Cardiac muscle cell (in vitro differentiated cells and primary cell): ENCODE results near the gene MICAL2. TPM values are rescaled to one million over a fixed set of nuclear protein-coding genes. Genes with fewer than 3 reads are reported as not detected.
A peak's percentile ranks its signal among the peaks of the same experiment; 100 is the strongest.

Experiments
- DNase-seq, 2 donors: peaks; one replicate each; pipeline versions ENCODE4 v3.0.0 to v3.0.0-alpha.2; 2010 to 2017; ENCODE audit warnings: low read depth in 1 of 2, low spot score in 1 of 2
- H3K27ac ChIP-seq: fragments of 200-600 bp; sonication (generic); 2 replicates; pipeline ENCODE4 v1.5.1; 2016
- H3K27me3 ChIP-seq: fragments of 200-600 bp; sonication (generic); 2 replicates; pipeline ENCODE4 v1.6.0; 2016; ENCODE audit warnings: control low read depth
- H3K36me3 ChIP-seq: fragments of 200-600 bp; sonication (generic); 2 replicates; pipeline ENCODE4 v1.5.1; 2016; ENCODE audit warnings: control low read depth
- H3K4me1 ChIP-seq: fragments of 200-600 bp; sonication (generic); 2 replicates; pipeline ENCODE4 v1.8.1; 2017; ENCODE audit warnings: low read depth, mild to moderate bottlenecking, mixed run types
- H3K4me3 ChIP-seq: fragments of 200-600 bp; sonication (generic); 2 replicates; pipeline ENCODE4 v1.5.1; 2016; ENCODE audit warnings: mild to moderate bottlenecking
- H3K9me3 ChIP-seq: fragments of 200-600 bp; sonication (generic); 2 replicates; pipeline ENCODE4 v1.5.1; 2017; ENCODE audit warnings: low read depth, mild to moderate bottlenecking, control low read depth
- polyA plus RNA-seq: library from polyadenylated mRNA; unstranded; fragments of >200 nt; fragmentation: Nextera tagmentation; extraction: Ambion mirVana; gene quantifications from 2 replicates; pipeline ENCODE4 v1.2.1, GENCODE V29; 2016
- total RNA-seq: library from RNA; depleted of rRNA; stranded (reverse); fragments of >200 nt; gene quantifications from 2 replicates; pipeline ENCODE4 v1.2.3, GENCODE V29; 2016
- TF ChIP-seq, protein P1 (sequence below): IDR thresholded peaks from 2 replicates; pipeline ENCODE4 v1.5.1; 2012; ENCODE audit warnings: low read depth, mild to moderate bottlenecking, low read length

Gene MICAL2
- total and polyA plus RNA-seq, 2 experiments from 2014 or later = 153 to 178 TPM

- H3K9me3 ChIP-seq = no peaks in the 10 kb centered on the region
- TF ChIP-seq, protein P1, sequence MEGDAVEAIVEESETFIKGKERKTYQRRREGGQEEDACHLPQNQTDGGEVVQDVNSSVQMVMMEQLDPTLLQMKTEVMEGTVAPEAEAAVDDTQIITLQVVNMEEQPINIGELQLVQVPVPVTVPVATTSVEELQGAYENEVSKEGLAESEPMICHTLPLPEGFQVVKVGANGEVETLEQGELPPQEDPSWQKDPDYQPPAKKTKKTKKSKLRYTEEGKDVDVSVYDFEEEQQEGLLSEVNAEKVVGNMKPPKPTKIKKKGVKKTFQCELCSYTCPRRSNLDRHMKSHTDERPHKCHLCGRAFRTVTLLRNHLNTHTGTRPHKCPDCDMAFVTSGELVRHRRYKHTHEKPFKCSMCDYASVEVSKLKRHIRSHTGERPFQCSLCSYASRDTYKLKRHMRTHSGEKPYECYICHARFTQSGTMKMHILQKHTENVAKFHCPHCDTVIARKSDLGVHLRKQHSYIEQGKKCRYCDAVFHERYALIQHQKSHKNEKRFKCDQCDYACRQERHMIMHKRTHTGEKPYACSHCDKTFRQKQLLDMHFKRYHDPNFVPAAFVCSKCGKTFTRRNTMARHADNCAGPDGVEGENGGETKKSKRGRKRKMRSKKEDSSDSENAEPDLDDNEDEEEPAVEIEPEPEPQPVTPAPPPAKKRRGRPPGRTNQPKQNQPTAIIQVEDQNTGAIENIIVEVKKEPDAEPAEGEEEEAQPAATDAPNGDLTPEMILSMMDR = no peak
- H3K36me3 ChIP-seq = peaks cover 42% of the 10 kb centered on the region
- no peak overlapping the region for H3K4me3 ChIP-seq
- DNase-seq = no peak
- no peak overlapping the region for H3K27ac ChIP-seq
- H3K27me3 ChIP-seq = no peaks in the 10 kb centered on the region
- peaks cover 12% of the 10 kb centered on the region for H3K4me1 ChIP-seq
Observed at GRCh38 chr11:12206529-12206928, 96.1 kb downstream of the MICAL2 start.

DNA sequence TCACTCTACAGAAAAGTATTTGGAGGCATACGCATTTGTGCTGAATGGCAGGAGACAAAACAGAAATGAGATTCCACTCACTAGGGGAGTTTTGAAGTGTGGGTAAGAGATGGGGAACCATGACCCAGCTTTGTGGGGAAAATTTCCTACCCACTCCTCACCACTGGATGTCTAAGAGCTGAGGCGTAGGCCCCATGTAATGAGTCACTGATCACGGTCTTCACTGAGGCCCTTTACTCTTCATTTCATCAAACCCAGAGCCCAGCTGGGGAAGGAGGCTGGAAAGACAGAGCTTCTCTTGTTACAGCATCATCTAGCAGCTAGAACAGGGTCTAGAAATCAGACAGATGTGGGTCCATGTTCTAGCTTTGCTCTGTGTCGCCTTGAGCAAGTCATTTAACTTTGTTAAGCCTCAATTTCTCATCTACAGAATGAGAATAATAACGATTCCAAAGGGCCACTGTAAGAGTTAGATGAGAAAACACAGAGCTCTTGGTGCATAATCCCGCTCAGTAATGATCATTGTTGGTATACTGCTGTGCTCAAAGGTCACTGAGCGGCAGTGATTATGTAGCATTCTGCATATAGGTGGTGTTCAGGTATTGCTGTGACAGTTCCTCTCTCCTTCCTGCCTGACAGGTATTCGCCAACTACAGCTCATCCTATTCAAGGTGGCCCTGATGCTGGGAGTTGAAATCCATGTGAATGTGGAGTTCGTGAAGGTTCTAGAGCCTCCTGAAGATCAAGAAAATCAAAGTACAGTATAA lies 97.2 kb downstream of the MICAL2 start:
- Histone ChIP-seq H3K27me3 (no peaks in the 10 kb centered on the region), H3K9me3 (no peaks in the 10 kb centered on the region), H3K4me3 (no peak overlapping the region), H3K27ac (no peak overlapping the region), H3K4me1 (peaks cover 2% of the 10 kb centered on the region), H3K36me3 (peaks cover 45% of the 10 kb centered on the region)
- TF ChIP-seq, protein P1 = no peak
- peak in 1 of 2 donors; percentile 52 for DNase-seq

DNA sequence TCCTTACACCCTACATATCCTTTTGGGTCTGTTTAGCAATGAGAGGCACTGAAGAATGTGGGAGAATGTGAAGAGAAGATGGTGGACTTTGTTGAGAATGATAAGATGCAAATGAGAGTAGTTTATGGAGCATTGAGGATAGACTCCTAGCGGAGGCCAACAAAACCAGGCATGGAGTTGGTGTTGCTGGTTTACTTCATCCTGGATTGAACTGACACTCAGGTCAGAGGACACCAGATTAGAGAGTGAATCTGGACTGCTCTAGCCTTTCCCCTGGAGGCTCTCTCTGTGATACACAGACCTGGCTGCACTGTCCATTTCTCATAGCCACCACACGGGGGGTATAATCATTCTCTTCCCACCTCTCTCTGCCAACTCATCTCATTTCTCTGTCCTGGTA lies 98.7 kb downstream of the MICAL2 start:
- H3K4me1 ChIP-seq = peaks cover 2% of the 10 kb centered on the region
- no peaks in the 10 kb centered on the region for H3K27me3 ChIP-seq
- no peak overlapping the region for H3K4me3 ChIP-seq
- H3K9me3 ChIP-seq = no peaks in the 10 kb centered on the region
- TF ChIP-seq, protein P1 = no peak
- DNase-seq = no peak
- peak overlapping the region; percentile 38 for H3K27ac ChIP-seq
- H3K36me3 ChIP-seq = peaks cover 59% of the 10 kb centered on the region

DNA sequence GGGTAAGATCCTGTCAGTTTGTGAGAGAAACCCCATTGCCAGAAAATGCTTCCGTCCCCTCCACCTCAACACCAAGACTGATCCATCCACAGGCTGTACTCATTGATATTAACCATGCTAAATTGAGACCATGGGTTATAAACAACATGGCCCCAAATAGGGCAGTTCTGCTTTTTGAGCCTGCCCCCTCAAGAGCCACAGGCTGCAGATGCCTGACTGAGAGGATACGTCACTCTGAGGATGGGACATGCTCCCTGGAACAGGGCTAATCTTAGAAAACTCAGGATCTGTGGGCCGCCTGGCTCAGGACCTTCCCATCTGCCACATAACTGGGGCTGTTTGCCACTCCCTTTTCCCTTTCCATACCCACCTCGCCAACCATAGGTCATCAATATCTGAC lies 99.8 kb downstream of the MICAL2 start:
- H3K4me1 ChIP-seq = peaks cover 2% of the 10 kb centered on the region
- H3K27me3 ChIP-seq = no peaks in the 10 kb centered on the region
- no peak overlapping the region for H3K4me3 ChIP-seq
- H3K9me3 ChIP-seq = no peaks in the 10 kb centered on the region
- TF ChIP-seq, protein P1 = no peak
- peak overlapping the region; percentile 25 for H3K27ac ChIP-seq
- H3K36me3 ChIP-seq = peaks cover 66% of the 10 kb centered on the region
- DNase-seq = no peak

- Histone ChIP-seq H3K36me3 (peaks cover 61% of the 10 kb centered on the region), H3K27me3 (no peaks in the 10 kb centered on the region), H3K4me3 (no peak overlapping the region), H3K9me3 (no peaks in the 10 kb centered on the region), H3K4me1 (peaks cover 2% of the 10 kb centered on the region), H3K27ac (no peak overlapping the region)
- TF ChIP-seq, protein P1 = no peak
- no peak for DNase-seq
Observed at GRCh38 chr11:12211331-12212065, 101.1 kb downstream of the MICAL2 start.
